HepG2 (cell line): ENCODE measurements around the gene TP53. TPM values are rescaled to one million over a fixed set of nuclear protein-coding genes. Genes with fewer than 3 reads are reported as not detected.

Experiments
- ATAC-seq: fragments of 200-7000 bp; cut with Tn5 transposase; 3 replicates; pipeline ENCODE4 v1.9.1; 2020; ENCODE audit warnings: mild to moderate bottlenecking, moderate library complexity
- BruUV-seq: library from RNA; stranded (reverse); fragments of 400-500 nt; replicated peaks from 2 replicates; lab custom pipeline; 2021; lab: Mats Ljungman, UMichigan
- CTCF ChIA-PET: fragments of 300-600 bp; formaldehyde crosslinking; extraction: SDS; loops from one replicate; lab custom pipeline; 2021; ENCODE audit warnings: low total read pairs, inconsistent platforms, low intra/inter-chr PET ratio; lab: Yijun Ruan, JAX
- POLR2A ChIA-PET: fragments of 350-600 bp; sonication (Branson Sonifier 250); formaldehyde crosslinking; loops from one replicate; lab custom pipeline; 2020; ENCODE audit warnings: antibody characterized with exemption, inconsistent platforms; lab: Yijun Ruan, JAX
- DNase-seq: peaks from one replicate; pipeline ENCODE4 v3.0.0-alpha.2; 2015; ENCODE audit warnings: low spot score
- FAIRE-seq: peaks from 3 replicates; lab custom pipeline; 2011; peaks lifted over from hg19 to GRCh38; lab: Jason Lieb, UNC
- H2AFZ ChIP-seq: one replicate; pipeline ENCODE4 v1.6.1; 2011; ENCODE audit warnings: low read length, inconsistent platforms
- H3K27ac ChIP-seq: fragments of 300-600 bp; 3 replicates; pipeline ENCODE4 v1.8.0; 2011; ENCODE audit warnings: mixed run types, mild to moderate bottlenecking, mixed read lengths, low read length, inconsistent platforms; ENCODE audit not compliant: insufficient read depth; ENCODE audit errors: extremely low read length
- H3K27me3 ChIP-seq, 2 experiments: fragments of 200-600 bp in 1 of 2; 2 replicates in 1 of 2; 3 replicates in 1 of 2; pipeline versions ENCODE4 v1.6.0 to v1.8.0; 2011; ENCODE audit warnings: low read length in 2 of 2, mild to moderate bottlenecking in 2 of 2, moderate library complexity in 2 of 2, inconsistent platforms in 1 of 2; ENCODE audit not compliant: insufficient read depth in 2 of 2, control insufficient read depth in 1 of 2
- H3K36me3 ChIP-seq, 2 experiments: fragments of 200-600 bp in 1 of 2; replicated peaks in 1 of 2; 2 replicates in 1 of 2; 3 replicates in 1 of 2; pipeline versions ENCODE4 v1.5.1 to v1.8.0; 2011; ENCODE audit warnings: low read length in 2 of 2, inconsistent platforms in 1 of 2; ENCODE audit not compliant: insufficient read depth in 2 of 2, control insufficient read depth in 1 of 2
- H3K4me1 ChIP-seq: 2 replicates; pipeline ENCODE4 v1.5.1; 2012; ENCODE audit warnings: low read length, inconsistent platforms; ENCODE audit not compliant: insufficient read depth
- H3K4me2 ChIP-seq: 2 replicates; pipeline ENCODE4 v1.6.0; 2011; ENCODE audit warnings: low read depth, low read length, inconsistent platforms
- H3K4me3 ChIP-seq, 3 experiments: fragments of 200-600 bp in 1 of 3; sonication (generic), shearing (Covaris generic) in 1 of 3; replicated peaks in 1 of 3; 2 replicates each; pipeline ENCODE4 v1.5.1; 2011 to 2016; ENCODE audit warnings: low read length in 3 of 3, inconsistent platforms in 2 of 3, low read depth in 2 of 3, mild to moderate bottlenecking in 2 of 3, control low read depth in 1 of 3, mixed read lengths in 1 of 3; ENCODE audit not compliant: insufficient read depth in 1 of 3
- H3K79me2 ChIP-seq: one replicate; pipeline ENCODE4 v1.6.1; 2011; ENCODE audit warnings: low read length, inconsistent platforms; ENCODE audit not compliant: insufficient read depth
- H3K9ac ChIP-seq: 2 replicates; pipeline ENCODE4 v1.6.0; 2011; ENCODE audit warnings: mild to moderate bottlenecking, low read depth, low read length, inconsistent platforms; ENCODE audit not compliant: insufficient read depth
- H3K9me3 ChIP-seq: 2 replicates; pipeline ENCODE4 v1.5.1; 2012; ENCODE audit warnings: mild to moderate bottlenecking, low read length
- H4K20me1 ChIP-seq: 2 replicates; pipeline ENCODE4 v1.6.0; 2011; ENCODE audit warnings: inconsistent platforms, mild to moderate bottlenecking, low read length, moderate library complexity; ENCODE audit not compliant: insufficient read depth
- GMEB2 ChIP-seq: IDR thresholded peaks from 2 replicates; pipeline ENCODE4 v1.6.1; 2016; ENCODE audit warnings: missing biosample characterization, missing genetic modification reagents, low read depth
- HHEX ChIP-seq: IDR thresholded peaks from 2 replicates; pipeline ENCODE4 v1.6.1; 2016; ENCODE audit warnings: control low read depth
- JUND ChIP-seq: sonication (generic); formaldehyde crosslinking; IDR thresholded peaks from 2 replicates; pipeline ENCODE4 v1.8.0; 2022; ENCODE audit warnings: mild to moderate bottlenecking, missing genetic modification reagents
- MYC ChIP-seq: sonication (generic); formaldehyde crosslinking; IDR thresholded peaks from 2 replicates; pipeline ENCODE4 v1.9.0; 2021; ENCODE audit warnings: missing genetic modification reagents, borderline replicate concordance
- MYNN ChIP-seq: sonication (generic); formaldehyde crosslinking; IDR thresholded peaks from 2 replicates; pipeline ENCODE4 v1.4.0; 2020; ENCODE audit warnings: mild to moderate bottlenecking, low read depth, missing genetic modification reagents
- NFYC ChIP-seq: IDR thresholded peaks from 2 replicates; pipeline ENCODE4 v1.6.1; 2016; ENCODE audit warnings: missing genetic modification reagents, missing compliant biosample characterization
- PRDM4 ChIP-seq: sonication (generic); formaldehyde crosslinking; IDR thresholded peaks from 2 replicates; pipeline ENCODE4 v1.9.0; 2021; ENCODE audit warnings: missing genetic modification reagents, borderline replicate concordance
- RFX3 ChIP-seq: IDR thresholded peaks from 2 replicates; pipeline ENCODE4 v1.6.1; 2016; ENCODE audit warnings: missing biosample characterization, missing genetic modification reagents
- ZNF10 ChIP-seq: sonication (generic); formaldehyde crosslinking; IDR thresholded peaks from 2 replicates; pipeline ENCODE4 v1.4.0; 2020; ENCODE audit warnings: mild to moderate bottlenecking, low read depth, missing genetic modification reagents, borderline replicate concordance
- ZNF784 ChIP-seq: sonication (generic); formaldehyde crosslinking; IDR thresholded peaks from 2 replicates; pipeline ENCODE4 v1.5.1; 2020; ENCODE audit warnings: missing genetic modification reagents, mild to moderate bottlenecking, borderline replicate concordance
- ZNF788 ChIP-seq: sonication (generic); formaldehyde crosslinking; IDR thresholded peaks from 2 replicates; pipeline ENCODE4 v1.5.0; 2020; ENCODE audit warnings: mild to moderate bottlenecking, missing genetic modification reagents, borderline replicate concordance
- ZNF841 ChIP-seq: sonication (generic); formaldehyde crosslinking; IDR thresholded peaks from 2 replicates; pipeline ENCODE4 v1.8.1; 2023; ENCODE audit warnings: missing genetic modification reagents, borderline replicate concordance
- WGBS: methylation state at CpG from one replicate; pipeline ENCODE4 v1.1.6; 2017; ENCODE audit warnings: low lambda C conversion rate; 5-methylcytosine and 5-hydroxymethylcytosine counted together
- in situ Hi-C: cut with HindIII; loops from 2 replicates; pipeline ENCODE4 v1.10.0; 2017; ENCODE audit warnings: low pct_unique_long_range_greater_than_20kb; ENCODE audit not compliant: extremely low pct_ligation_motif_present
- intact Hi-C: fragments of 100-400 bp; cut with micrococcal nuclease; formaldehyde crosslinking; loops from one replicate; pipeline ENCODE4 v1.10.0; 2022; ENCODE audit not compliant: unreplicated experiment
- polyA plus RNA-seq, 8 experiments: library from polyadenylated mRNA; depleted of rRNA in 3 of 8; stranded (reverse) in 7 of 8; unstranded in 1 of 8; fragments of >200 nt; fragmentation: Illumina TruSeq in 4 of 8; extraction: Trizol in 4 of 8; gene quantifications; 2 replicates each; pipeline versions ENCODE4 v1.2.1 to v1.2.3, GENCODE V29; 2011 to 2016; ENCODE audit warnings: low read depth in 4 of 8, missing spikeins in 1 of 8, mixed read lengths in 1 of 8; ENCODE audit not compliant: insufficient read depth in 1 of 8
- total RNA-seq, 5 experiments: library from RNA; depleted of rRNA; stranded (reverse); fragments of >200 nt; fragmentation: Illumina TruSeq; extraction: Trizol; gene quantifications; 2 replicates each; pipeline ENCODE4 v1.2.3, GENCODE V29; 2016; ENCODE audit warnings: low read depth in 1 of 5
- TF ChIP-seq, protein P1 (sequence below): fragments of 450-650 bp; IDR thresholded peaks from 2 replicates; pipeline ENCODE4 v1.6.1; 2017
- TF ChIP-seq, protein P2 (sequence below): sonication (generic); formaldehyde crosslinking; IDR thresholded peaks from 2 replicates; pipeline ENCODE4 v1.4.0; 2020; ENCODE audit warnings: missing genetic modification reagents

The TP53 gene
- total and polyA plus RNA-seq, 2 of the 13 experiments (the other 11 are each of a cell fraction or from before 2014, with no cell fraction given) = 17.1 to 29.9 TPM

DNA sequence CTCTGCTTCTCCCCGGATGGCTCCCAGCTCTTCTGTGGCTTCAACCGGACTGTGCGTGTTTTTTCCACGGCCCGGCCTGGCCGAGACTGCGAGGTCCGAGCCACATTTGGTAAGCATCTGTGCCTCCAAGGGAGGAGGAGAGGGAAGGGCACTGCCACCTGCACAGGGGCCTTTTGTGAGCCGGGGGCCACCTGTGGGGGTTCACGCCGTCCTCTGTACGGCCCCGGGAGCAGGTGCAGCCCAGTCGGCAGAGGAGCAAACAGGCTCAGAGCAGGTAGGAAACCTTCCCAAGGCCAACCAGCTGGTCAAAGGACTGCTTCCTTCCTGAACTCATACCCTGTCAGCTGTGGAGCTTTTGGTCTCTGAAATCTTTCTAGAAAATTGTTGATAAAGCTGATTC, 14.4 kb upstream of the TP53 start:
- in situ Hi-C loops = no loop called here
- intact Hi-C loops = no loop called here
- TF ChIP-seq ZNF788 (CRISPR knock-in tag) (no peak), JUND (CRISPR knock-in tag) (no peak), MYC (CRISPR knock-in tag) (no peak), RFX3 (CRISPR knock-in tag) (no peak), PRDM4 (CRISPR knock-in tag) (no peak), ZNF10 (CRISPR knock-in tag) (no peak), ZNF841 (CRISPR knock-in tag) (no peak), HHEX (no peak), NFYC (CRISPR knock-in tag) (no peak), ZNF784 (CRISPR knock-in tag) (no peak), GMEB2 (no peak), MYNN (CRISPR knock-in tag) (no peak)
- TF ChIP-seq, protein P1, sequence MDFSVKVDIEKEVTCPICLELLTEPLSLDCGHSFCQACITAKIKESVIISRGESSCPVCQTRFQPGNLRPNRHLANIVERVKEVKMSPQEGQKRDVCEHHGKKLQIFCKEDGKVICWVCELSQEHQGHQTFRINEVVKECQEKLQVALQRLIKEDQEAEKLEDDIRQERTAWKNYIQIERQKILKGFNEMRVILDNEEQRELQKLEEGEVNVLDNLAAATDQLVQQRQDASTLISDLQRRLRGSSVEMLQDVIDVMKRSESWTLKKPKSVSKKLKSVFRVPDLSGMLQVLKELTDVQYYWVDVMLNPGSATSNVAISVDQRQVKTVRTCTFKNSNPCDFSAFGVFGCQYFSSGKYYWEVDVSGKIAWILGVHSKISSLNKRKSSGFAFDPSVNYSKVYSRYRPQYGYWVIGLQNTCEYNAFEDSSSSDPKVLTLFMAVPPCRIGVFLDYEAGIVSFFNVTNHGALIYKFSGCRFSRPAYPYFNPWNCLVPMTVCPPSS = no peak
- TF ChIP-seq, protein P2, sequence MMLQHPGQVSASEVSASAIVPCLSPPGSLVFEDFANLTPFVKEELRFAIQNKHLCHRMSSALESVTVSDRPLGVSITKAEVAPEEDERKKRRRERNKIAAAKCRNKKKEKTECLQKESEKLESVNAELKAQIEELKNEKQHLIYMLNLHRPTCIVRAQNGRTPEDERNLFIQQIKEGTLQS (CRISPR knock-in tag) = no peak
- no peaks in the 10 kb centered on the region for H4K20me1 ChIP-seq
- no TSS peak for BruUV-seq
- ATAC-seq = no peak
- no peak overlapping the region for H3K4me2 ChIP-seq
- ChIA-PET CTCF (no interaction called here), POLR2A (no interaction called here)
- H2AFZ ChIP-seq = no peak overlapping the region
- no peak overlapping the region for H3K9ac ChIP-seq
- no peak for FAIRE-seq
- H3K4me1 ChIP-seq = peaks cover 6% of the 10 kb centered on the region; the same call in 1 of the 2 replicates
- no peaks in the 10 kb centered on the region for H3K79me2 ChIP-seq
- H3K36me3 ChIP-seq = peaks cover 2 to 4% of the 10 kb centered on the region in 2 experiments; a peak in 3 of 5 replicates
- peaks cover 5 to 23% of the 10 kb centered on the region in 2 experiments for H3K27me3 ChIP-seq
- H3K27ac ChIP-seq = no peak overlapping the region
- no peak for DNase-seq
- no peaks in the 10 kb centered on the region for H3K9me3 ChIP-seq
- H3K4me3 ChIP-seq = no peak overlapping the region
- WGBS = 98% methylated on average over 6 of the region's 14 CpGs
